GM21423 (cell line): Measurements from ENCODE around the gene MYLK2.

ENCODE experiments used
- ATAC-seq: cut with Tn5 transposase; IDR thresholded peaks from one replicate; pipeline ENCODE4 v1.9.1; 2021; ENCODE audit warnings: mild to moderate bottlenecking, moderate library complexity; ENCODE audit not compliant: unreplicated experiment

The MYLK2 gene

DNA sequence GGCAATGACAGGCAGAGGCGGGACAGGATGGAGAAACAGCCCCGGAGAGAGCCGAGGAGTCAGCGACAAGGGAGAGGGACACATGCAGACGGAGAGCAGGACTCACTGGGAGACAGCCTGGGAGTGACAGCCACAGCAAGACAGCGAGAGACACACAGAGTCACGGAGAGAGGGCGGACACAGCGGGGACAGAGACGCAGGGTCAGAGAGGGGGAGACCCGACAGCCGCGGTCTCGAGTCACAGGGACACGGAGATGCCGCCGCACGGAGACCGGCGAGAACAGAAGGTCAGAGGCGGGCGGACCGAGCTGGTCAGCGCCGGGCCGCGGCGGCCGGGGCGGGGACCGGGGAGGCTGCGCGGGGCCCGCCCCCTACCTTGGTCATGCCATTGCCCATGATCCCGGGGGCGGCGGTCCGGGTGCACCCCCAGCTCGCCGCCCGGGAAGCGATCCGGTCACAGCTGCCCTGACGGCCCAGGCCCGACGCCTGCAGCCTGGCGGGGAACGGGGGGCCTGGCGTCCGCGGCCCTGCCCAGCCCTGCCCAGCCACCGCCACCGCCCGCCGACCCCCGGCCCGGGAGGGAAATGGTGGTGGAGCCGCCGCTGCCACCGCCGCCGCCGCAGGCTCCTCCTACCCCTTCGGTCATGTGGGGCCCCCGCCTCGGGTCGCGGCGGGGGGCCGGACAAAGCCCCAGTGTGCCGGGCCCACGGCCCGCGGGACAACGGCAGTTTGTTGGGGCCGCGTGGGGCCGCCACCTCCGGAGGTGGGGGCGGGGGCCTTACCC, 51.0 kb downstream of the MYLK2 start, which contains the start of the genes DUSP15 and TTLL9:
Gene DUSP15, minus strand, starts transcription at position 586 of the 784 bp plus-strand sequence. Its CDS starts 190 bp downstream, at position 396.
Gene TTLL9, plus strand, starts transcription at position 693 of the 784 bp plus-strand sequence. CDS start 493 bp downstream, outside the sequence.
- no peak for ATAC-seq

- ATAC-seq = no peak
These were observed 51.8 kb downstream of the MYLK2 start for GRCh38 chr20:31870726-31871617.

GRCh38 chr20:31871618-31871954, 52.4 kb downstream of the MYLK2 start:
- no peak for ATAC-seq

GRCh38 chr20:31872406-31872805, 53.2 kb downstream of the MYLK2 start:
- ATAC-seq = no peak

DNA sequence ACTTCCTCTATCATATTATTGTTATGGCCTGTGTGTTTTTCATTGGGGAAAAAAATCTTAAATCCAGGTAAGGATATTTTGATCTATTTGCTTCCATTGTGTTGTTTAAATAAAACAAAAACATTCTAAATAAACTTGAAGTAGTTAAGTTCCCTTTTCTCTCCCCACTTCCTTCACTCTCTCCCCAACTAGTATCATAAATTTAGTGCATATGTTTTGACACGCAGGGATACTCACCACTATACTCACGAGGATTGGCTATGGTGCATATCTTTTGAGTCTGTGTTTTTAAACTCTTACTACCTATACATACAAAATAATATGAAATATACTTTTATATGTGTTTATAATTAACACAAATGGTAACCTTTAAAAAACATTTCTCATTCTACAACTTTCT, 56.5 kb downstream of the MYLK2 start:
- ATAC-seq = no peak

DNA sequence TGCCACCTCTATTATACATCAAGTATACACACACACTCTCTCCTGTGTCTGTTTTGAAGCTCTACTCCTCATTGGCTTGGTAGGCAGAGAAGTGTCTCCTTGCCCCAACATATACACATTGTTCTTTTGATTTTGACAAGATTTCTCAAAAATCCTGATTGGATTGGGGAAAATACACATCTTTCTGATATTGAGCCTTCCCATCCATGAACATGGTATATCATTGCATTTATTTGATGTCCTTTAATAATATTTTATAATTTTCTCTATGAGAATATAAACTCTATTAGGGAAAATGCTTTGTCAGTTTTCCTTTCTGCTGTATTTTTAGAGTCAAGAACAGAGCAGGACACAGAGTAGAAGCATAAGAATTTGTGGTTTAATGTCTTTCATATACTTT, 58.5 kb downstream of the MYLK2 start:
- ATAC-seq = no peak

GRCh38 chr20:31879143-31879987, 60.2 kb downstream of the MYLK2 start:
- ATAC-seq = peak; percentile 78

GRCh38 chr20:31881945-31882344, 62.8 kb downstream of the MYLK2 start:
- no peak for ATAC-seq

- ATAC-seq = no peak
These were observed 64.7 kb downstream of the MYLK2 start for GRCh38 chr20:31883829-31884228.
